Central memory CD8-positive, alpha-beta T cell (primary cell): ENCODE data around the gene HAND2.

Experiments
- ATAC-seq: fragments of 150-1000 bp; cut with Tn5 transposase; replicated peaks from 2 replicates; pipeline ENCODE4 v1.10.0; 2022; ENCODE audit warnings: mild to moderate bottlenecking, moderate FRiP score, moderate number of reproducible peaks; ENCODE audit not compliant: poor library complexity, severe bottlenecking; ENCODE audit errors: extremely low read depth
- DNase-seq, 2 donors: peaks; one replicate each; pipeline ENCODE4 v3.0.0; 2021; ENCODE audit warnings: low spot score in 2 of 2
- H3K27ac Mint-ChIP-seq: one replicate; pipeline ENCODE4 v1.8.0; 2022; ENCODE audit warnings: low read depth, mild to moderate bottlenecking, moderate library complexity, mixed read lengths
- H3K27me3 Mint-ChIP-seq: one replicate; pipeline ENCODE4 v1.8.0; 2022; ENCODE audit warnings: mixed read lengths
- H3K36me3 Mint-ChIP-seq: one replicate; pipeline ENCODE4 v1.8.0; 2022; ENCODE audit warnings: mild to moderate bottlenecking, moderate library complexity, mixed read lengths; ENCODE audit not compliant: insufficient read depth
- H3K4me1 Mint-ChIP-seq: one replicate; pipeline ENCODE4 v1.8.0; 2022; ENCODE audit warnings: mixed read lengths
- H3K4me3 Mint-ChIP-seq: one replicate; pipeline ENCODE4 v1.8.0; 2022; ENCODE audit warnings: mild to moderate bottlenecking, moderate library complexity, mixed read lengths
- H3K9me3 Mint-ChIP-seq: one replicate; pipeline ENCODE4 v1.8.0; 2022; ENCODE audit warnings: mixed read lengths

HAND2 gene

DNA sequence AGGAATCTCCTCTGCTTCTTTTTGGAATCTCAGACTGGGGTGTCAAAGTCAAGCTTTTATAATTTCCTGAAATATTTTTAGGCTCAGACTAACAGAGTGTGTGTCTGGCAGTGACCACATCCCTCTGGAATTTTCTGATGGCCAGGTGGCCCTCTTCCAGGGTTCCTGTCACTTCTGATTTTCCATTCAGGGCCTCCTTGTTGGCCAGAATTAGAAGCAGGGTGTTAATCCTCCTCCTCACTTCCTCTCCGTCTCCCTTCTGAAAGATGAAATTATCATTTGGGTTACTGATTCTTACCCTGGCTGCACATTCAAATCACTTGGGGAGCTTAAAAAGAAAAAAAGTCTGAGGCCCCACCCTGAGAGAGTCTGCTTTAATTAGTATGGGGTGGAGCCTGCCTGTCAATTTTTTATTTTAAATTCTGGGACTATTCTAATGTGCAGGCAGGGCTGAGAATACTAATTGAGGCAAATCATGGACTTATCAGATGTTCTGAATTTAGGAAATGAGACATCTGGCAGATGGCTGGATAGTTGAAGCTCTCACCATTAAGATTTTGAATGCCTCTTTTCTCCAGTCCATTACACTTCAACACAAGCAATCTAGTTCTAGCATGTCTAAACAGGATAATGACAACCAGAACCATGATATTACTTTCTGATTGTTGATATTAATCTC, 43.2 kb downstream of the HAND2 start:
- Mint-ChIP-seq H3K4me1 (no peaks in the 10 kb centered on the region), H3K36me3 (no peaks in the 10 kb centered on the region), H3K27ac (no peak overlapping the region), H3K9me3 (no peaks in the 10 kb centered on the region), H3K27me3 (no peaks in the 10 kb centered on the region), H3K4me3 (no peak overlapping the region)
- ATAC-seq (no peak), DNase-seq (no peak)

GRCh38 chr4:173485164-173485563, 44.9 kb downstream of the HAND2 start:
- Mint-ChIP-seq H3K27ac (no peak overlapping the region), H3K4me1 (no peaks in the 10 kb centered on the region), H3K36me3 (no peaks in the 10 kb centered on the region), H3K27me3 (no peaks in the 10 kb centered on the region), H3K9me3 (no peaks in the 10 kb centered on the region), H3K4me3 (no peak overlapping the region)
- DNase-seq: no peak
- no peak for ATAC-seq

DNA sequence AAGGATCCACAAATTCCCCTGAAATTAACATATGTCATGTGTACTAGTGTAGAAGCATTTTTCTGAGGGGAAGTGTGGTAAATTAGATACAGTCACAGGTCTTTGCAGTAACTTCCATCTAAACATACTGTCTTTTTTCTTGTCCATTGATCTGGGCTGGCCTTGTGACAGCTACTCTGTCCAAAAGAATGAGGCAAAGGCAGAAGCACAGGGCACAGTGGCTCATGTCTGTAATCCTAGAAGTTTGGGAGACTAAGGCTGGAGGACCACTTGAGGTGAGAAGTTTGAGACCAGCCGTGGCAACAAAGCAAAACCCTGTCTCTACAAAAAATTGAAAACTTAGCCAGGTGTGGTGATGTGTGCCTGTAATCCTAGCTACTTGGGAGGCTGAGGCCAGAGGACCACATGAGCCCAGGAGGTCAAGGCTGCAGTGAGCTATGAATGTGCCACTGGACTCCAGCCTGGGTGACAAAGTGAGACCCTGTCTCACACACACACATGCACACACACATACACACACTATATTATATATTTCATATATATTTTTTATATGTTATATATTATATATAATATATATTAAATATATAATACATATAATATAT, 47.6 kb downstream of the HAND2 start:
- Mint-ChIP-seq H3K27ac (no peak overlapping the region), H3K4me1 (no peaks in the 10 kb centered on the region), H3K36me3 (no peaks in the 10 kb centered on the region), H3K4me3 (no peak overlapping the region), H3K9me3 (no peaks in the 10 kb centered on the region), H3K27me3 (no peaks in the 10 kb centered on the region)
- DNase-seq: no peak
- ATAC-seq: no peak

- no peaks in the 10 kb centered on the region for H3K27me3 Mint-ChIP-seq
- DNase-seq (no peak), ATAC-seq (no peak)
- no peak overlapping the region for H3K4me3 Mint-ChIP-seq
- H3K27ac Mint-ChIP-seq: no peak overlapping the region
- H3K36me3 Mint-ChIP-seq: no peaks in the 10 kb centered on the region
- no peaks in the 10 kb centered on the region for H3K4me1 Mint-ChIP-seq
- no peaks in the 10 kb centered on the region for H3K9me3 Mint-ChIP-seq
Observed at GRCh38 chr4:173478913-173479283, 51.1 kb downstream of the HAND2 start.

- ATAC-seq (no peak), DNase-seq (no peak)
- Mint-ChIP-seq H3K9me3 (no peaks in the 10 kb centered on the region), H3K27me3 (no peaks in the 10 kb centered on the region), H3K4me3 (no peak overlapping the region), H3K36me3 (no peaks in the 10 kb centered on the region), H3K27ac (no peak overlapping the region), H3K4me1 (no peaks in the 10 kb centered on the region)
Observed at GRCh38 chr4:173478201-173478912, 51.7 kb downstream of the HAND2 start.

- no peaks in the 10 kb centered on the region for H3K9me3 Mint-ChIP-seq
- H3K27me3 Mint-ChIP-seq: no peaks in the 10 kb centered on the region
- no peaks in the 10 kb centered on the region for H3K36me3 Mint-ChIP-seq
- ATAC-seq (no peak), DNase-seq (no peak)
- no peak overlapping the region for H3K27ac Mint-ChIP-seq
- no peaks in the 10 kb centered on the region for H3K4me1 Mint-ChIP-seq
- H3K4me3 Mint-ChIP-seq: no peak overlapping the region
Observed at GRCh38 chr4:173477016-173477415, 53.0 kb downstream of the HAND2 start.
